Hippocampal formation (tissue), 2 donors: Measurements from ENCODE around the gene NEK8.
"Not testable (repeated sequence)": the region's sequence is repeated elsewhere in the genome, so short reads cannot be mapped to it uniquely, and the experiment has no call there.

ENCODE experiments used
- DNase-seq, 2 donors: peaks; one replicate each; lab custom pipeline; 2025; lab: John Stamatoyannopoulos, UW

Gene NEK8

GRCh38 chr17:28763804-28764266 is 35.2 kb downstream of the NEK8 start:
- DNase-seq = peak; percentile 25 to 66

- no peak for DNase-seq
Measured at GRCh38 chr17:28765038-28765437, 36.5 kb downstream of the NEK8 start.

GRCh38 chr17:28773736-28774135 is 45.1 kb downstream of the NEK8 start:
- no peak for DNase-seq

- no peak for DNase-seq
Measured at GRCh38 chr17:28774206-28774605, 45.6 kb downstream of the NEK8 start.

GRCh38 chr17:28777178-28777577 is 48.6 kb downstream of the NEK8 start:
- DNase-seq = no peak

GRCh38 chr17:28779601-28780000 is 51.0 kb downstream of the NEK8 start:
- DNase-seq = not testable (repeated sequence)

GRCh38 chr17:28783161-28783560 is 54.6 kb downstream of the NEK8 start:
- no peak for DNase-seq

- DNase-seq = no peak
Measured at GRCh38 chr17:28788100-28788499, 59.5 kb downstream of the NEK8 start.
